Tibial artery (tissue), 4 donors: ENCODE measurements around the gene MYADM.

ENCODE experiments used
- DNase-seq, 2 donors: peaks; one replicate each; pipeline ENCODE4 v3.0.0-alpha.2; 2019
- H3K27ac ChIP-seq, 2 donors: fragments of 200-600 bp; sonication (generic) in 1 of 2; 1 replicate in 1 of 2; 2 replicates in 1 of 2; pipeline ENCODE4 v1.5.1; 2018 to 2019; ENCODE audit warnings: mild to moderate bottlenecking in 1 of 2
- H3K27me3 ChIP-seq, 2 donors: fragments of 200-600 bp; sonication (generic) in 1 of 2; one replicate each; pipeline versions ENCODE4 v1.5.1 to v1.6.0; 2016 to 2019
- H3K36me3 ChIP-seq, 3 donors: fragments of 200-600 bp; sonication (generic) in 2 of 3; one replicate each; pipeline ENCODE4 v1.5.1; 2016 to 2019; ENCODE audit warnings: mild to moderate bottlenecking in 2 of 3
- H3K4me1 ChIP-seq, 4 donors: fragments of 200-600 bp; sonication (generic) in 2 of 4; 1 replicate in 3 of 4; 2 replicates in 1 of 4; pipeline ENCODE4 v1.5.1; 2016 to 2019
- H3K4me3 ChIP-seq, 2 donors: fragments of 200-600 bp; sonication (generic) in 1 of 2; 1 replicate in 1 of 2; 2 replicates in 1 of 2; pipeline ENCODE4 v1.5.1; 2018 to 2019; ENCODE audit warnings: mild to moderate bottlenecking in 2 of 2
- H3K9me3 ChIP-seq, 3 donors: fragments of 200-600 bp; sonication (generic) in 1 of 3; one replicate each; pipeline ENCODE4 v1.5.1; 2016 to 2019
- intact Hi-C: fragments of 100-400 bp; cut with DNase I; formaldehyde crosslinking; loops from one replicate; pipeline ENCODE4 v1.15.0; 2023; ENCODE audit warnings: low total_unique reads
- TF ChIP-seq, protein P1 (sequence below), 2 experiments: fragments of 200-600 bp in 1 of 2; fragments of 450-650 bp in 1 of 2; IDR thresholded peaks; one replicate each; pipeline ENCODE4 v1.5.1; 2017 to 2019; ENCODE audit warnings: antibody characterized with exemption in 2 of 2, mild to moderate bottlenecking in 1 of 2, moderate library complexity in 1 of 2

Gene MYADM

DNA sequence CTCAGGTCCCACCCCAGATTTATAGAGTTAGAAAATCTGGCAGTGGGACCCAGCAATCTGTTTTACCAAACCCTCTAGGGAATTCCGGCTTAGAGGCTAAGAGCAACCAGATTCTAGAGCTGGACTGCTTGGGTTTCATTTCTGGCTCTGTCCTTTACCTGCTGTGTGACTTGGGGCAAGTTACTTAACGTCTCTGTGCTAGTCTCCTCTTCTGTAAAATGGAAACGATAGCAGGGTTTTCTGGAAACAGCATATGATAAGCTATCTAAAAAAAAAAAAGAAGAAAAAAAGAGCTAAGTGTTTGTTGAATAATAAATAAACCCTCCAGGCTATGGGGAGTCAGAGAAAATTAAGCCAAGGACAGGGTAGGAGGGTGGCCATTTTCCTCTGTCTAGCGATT lies 29.8 kb downstream of the MYADM start:
- peaks cover 0 to 74% of the 10 kb centered on the region in 2 donors for H3K27me3 ChIP-seq
- TF ChIP-seq, protein P1, sequence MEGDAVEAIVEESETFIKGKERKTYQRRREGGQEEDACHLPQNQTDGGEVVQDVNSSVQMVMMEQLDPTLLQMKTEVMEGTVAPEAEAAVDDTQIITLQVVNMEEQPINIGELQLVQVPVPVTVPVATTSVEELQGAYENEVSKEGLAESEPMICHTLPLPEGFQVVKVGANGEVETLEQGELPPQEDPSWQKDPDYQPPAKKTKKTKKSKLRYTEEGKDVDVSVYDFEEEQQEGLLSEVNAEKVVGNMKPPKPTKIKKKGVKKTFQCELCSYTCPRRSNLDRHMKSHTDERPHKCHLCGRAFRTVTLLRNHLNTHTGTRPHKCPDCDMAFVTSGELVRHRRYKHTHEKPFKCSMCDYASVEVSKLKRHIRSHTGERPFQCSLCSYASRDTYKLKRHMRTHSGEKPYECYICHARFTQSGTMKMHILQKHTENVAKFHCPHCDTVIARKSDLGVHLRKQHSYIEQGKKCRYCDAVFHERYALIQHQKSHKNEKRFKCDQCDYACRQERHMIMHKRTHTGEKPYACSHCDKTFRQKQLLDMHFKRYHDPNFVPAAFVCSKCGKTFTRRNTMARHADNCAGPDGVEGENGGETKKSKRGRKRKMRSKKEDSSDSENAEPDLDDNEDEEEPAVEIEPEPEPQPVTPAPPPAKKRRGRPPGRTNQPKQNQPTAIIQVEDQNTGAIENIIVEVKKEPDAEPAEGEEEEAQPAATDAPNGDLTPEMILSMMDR (IDR thresholded peaks at IDR 0.05): no peak
- H3K27ac ChIP-seq: no peak overlapping the region
- H3K4me3 ChIP-seq: no peak overlapping the region
- no peaks in the 10 kb centered on the region for H3K36me3 ChIP-seq
- DNase-seq: no peak
- intact Hi-C loops: no loop called here
- no peaks in the 10 kb centered on the region for H3K9me3 ChIP-seq
- no peaks in the 10 kb centered on the region for H3K4me1 ChIP-seq

DNA sequence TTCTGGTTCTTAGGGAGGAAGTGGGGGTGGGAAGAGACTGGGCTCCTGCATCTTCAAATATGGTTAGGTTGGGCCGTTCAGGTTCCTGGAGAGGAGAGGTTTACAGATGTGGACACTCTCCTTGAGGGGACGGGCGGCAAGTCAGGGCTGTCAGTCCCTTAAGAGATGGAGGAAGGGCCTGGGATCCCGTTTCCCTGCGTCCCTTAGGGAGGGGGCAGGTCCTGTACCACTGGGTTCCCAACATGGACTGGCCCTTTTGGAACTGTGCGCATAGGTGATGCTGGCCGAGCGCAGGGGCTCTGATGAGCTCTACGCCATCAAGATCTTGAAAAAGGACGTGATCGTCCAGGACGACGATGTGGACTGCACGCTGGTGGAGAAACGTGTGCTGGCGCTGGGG lies 30.5 kb downstream of the MYADM start:
- H3K9me3 ChIP-seq: no peaks in the 10 kb centered on the region
- intact Hi-C loops: no loop called here
- H3K27ac ChIP-seq: no peak overlapping the region
- no peak overlapping the region for H3K4me3 ChIP-seq
- no peaks in the 10 kb centered on the region for H3K4me1 ChIP-seq
- no peak for DNase-seq
- TF ChIP-seq, protein P1 (IDR thresholded peaks at IDR 0.05): no peak
- peaks cover 0 to 70% of the 10 kb centered on the region in 2 donors for H3K27me3 ChIP-seq
- no peaks in the 10 kb centered on the region for H3K36me3 ChIP-seq

DNA sequence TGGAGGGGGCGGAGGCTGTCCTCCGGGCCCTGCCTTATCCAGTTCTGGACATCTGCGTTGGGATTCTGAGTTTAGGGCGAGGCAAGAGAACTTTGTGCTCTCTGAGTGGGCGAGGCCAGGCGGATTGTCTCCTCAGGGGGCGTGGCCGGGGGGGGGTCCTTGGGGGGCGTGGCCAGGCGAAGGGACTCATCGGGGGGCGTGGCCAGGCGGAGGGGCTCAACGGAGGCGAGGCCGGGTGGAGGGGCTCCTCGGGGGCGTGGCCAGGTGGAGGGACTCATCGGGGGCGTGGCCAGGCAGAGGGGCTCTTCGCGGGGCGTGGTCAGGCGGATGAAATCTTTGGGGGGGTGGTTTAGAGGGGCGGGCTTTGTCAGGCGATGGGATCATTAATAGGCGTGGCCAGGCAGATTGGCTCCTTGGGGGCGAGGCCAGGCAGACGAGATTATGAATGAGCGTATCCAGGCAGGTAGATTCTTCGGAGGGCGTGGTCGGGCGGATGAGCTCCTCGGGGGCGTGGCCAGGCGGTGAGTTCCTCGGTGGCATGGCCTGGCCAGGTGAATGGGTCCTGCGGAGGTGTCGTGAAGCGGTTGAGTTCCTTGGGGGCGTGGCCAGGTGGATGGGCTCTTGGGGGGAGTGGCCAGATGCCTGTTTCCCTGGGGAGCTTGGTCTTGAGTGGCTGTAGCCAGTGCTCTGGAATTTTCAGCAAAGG lies 31.1 kb downstream of the MYADM start:
- Histone ChIP-seq H3K27ac (no peak overlapping the region), H3K27me3 (peaks cover 0 to 73% of the 10 kb centered on the region in 2 donors), H3K4me3 (no peak overlapping the region), H3K9me3 (no peaks in the 10 kb centered on the region), H3K4me1 (no peaks in the 10 kb centered on the region), H3K36me3 (no peaks in the 10 kb centered on the region)
- intact Hi-C loops: no loop called here
- TF ChIP-seq, protein P1 (IDR thresholded peaks at IDR 0.05): no peak
- DNase-seq: no peak

DNA sequence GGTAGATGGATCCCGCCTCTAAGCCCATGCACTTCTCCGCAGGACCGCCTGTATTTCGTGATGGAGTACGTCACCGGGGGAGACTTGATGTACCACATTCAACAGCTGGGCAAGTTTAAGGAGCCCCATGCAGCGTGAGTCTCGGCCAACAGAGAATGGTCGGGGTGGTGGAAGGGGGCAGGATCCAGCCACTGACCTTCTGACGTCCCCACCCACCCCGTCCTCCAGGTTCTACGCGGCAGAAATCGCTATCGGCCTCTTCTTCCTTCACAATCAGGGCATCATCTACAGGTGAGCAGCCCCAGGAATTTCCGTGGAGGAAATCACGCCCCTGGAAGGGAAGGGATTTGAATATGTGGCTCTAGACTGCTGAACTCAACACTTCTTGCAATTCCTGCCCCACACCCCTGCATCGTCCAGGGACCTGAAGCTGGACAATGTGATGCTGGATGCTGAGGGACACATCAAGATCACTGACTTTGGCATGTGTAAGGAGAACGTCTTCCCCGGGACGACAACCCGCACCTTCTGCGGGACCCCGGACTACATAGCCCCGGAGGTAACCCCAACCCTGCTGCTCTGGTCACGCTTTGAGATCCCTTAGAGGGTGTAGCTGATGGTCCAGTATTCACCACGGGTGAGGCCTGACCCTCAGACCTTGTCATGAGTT lies 32.6 kb downstream of the MYADM start:
- TF ChIP-seq, protein P1 (IDR thresholded peaks at IDR 0.05): no peak
- H3K36me3 ChIP-seq: no peaks in the 10 kb centered on the region
- peaks cover 0 to 73% of the 10 kb centered on the region in 2 donors for H3K27me3 ChIP-seq
- no peaks in the 10 kb centered on the region for H3K9me3 ChIP-seq
- no peak for DNase-seq
- H3K4me3 ChIP-seq: no peak overlapping the region
- H3K27ac ChIP-seq: no peak overlapping the region
- no peaks in the 10 kb centered on the region for H3K4me1 ChIP-seq
- intact Hi-C loops: no loop called here

DNA sequence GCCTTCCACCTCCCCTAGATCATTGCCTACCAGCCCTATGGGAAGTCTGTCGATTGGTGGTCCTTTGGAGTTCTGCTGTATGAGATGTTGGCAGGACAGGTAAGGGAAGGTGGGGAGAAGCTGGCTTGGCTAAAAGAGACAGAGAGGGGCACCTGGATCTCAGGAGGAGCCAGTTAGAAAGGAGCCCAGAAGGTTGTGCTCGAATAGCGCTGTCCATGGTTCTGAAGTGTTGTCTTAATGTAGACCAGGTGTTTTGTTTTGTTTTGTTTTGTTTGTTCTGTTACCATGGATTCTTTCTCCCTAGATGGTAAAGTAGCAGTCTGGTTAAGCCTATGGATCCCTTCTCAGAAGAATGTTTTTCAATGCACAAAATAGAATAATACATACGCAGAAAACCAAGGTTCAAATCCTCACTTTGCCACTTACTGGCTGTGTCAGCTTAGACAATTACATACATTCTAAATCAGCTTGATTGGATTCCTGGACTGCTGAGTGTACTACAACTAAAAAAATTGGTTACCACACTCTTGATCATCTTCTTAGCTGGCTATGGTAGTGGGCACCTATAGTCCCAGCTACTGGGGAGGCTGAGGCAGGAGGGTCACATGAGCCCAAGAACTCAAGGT lies 35.5 kb downstream of the MYADM start:
- TF ChIP-seq, protein P1 (IDR thresholded peaks at IDR 0.05): no peak
- intact Hi-C loops: no loop called here
- DNase-seq: no peak

More for the DNA sequence above, 35.5 kb downstream of the MYADM start:
- no peak overlapping the region for H3K27ac ChIP-seq
- H3K9me3 ChIP-seq: no peaks in the 10 kb centered on the region
- no peak overlapping the region for H3K4me3 ChIP-seq
- H3K4me1 ChIP-seq: peaks cover 0 to 14% (median 8%) of the 10 kb centered on the region in 4 donors
- H3K36me3 ChIP-seq: no peaks in the 10 kb centered on the region
- H3K27me3 ChIP-seq: peaks cover 0 to 76% of the 10 kb centered on the region in 2 donors
